HG03565 (cell line): ENCODE results near the gene MRS2.

Source experiments
- ATAC-seq: cut with Tn5 transposase; IDR thresholded peaks from one replicate; pipeline ENCODE4 v1.9.1; 2021; ENCODE audit warnings: mild to moderate bottlenecking, moderate library complexity; ENCODE audit not compliant: unreplicated experiment

Gene MRS2

GRCh38 chr6:24426729-24427446, 24.2 kb downstream of the MRS2 start:
- ATAC-seq, result no peak

GRCh38 chr6:24428615-24429014, 25.9 kb downstream of the MRS2 start:
- ATAC-seq, result no peak

- ATAC-seq, result no peak
Observed at GRCh38 chr6:24429146-24429545, 26.4 kb downstream of the MRS2 start.

GRCh38 chr6:24430086-24430485, 27.4 kb downstream of the MRS2 start:
- ATAC-seq, result no peak

GRCh38 chr6:24431045-24431451, 28.3 kb downstream of the MRS2 start:
- ATAC-seq, result no peak

- ATAC-seq, result no peak
Observed at GRCh38 chr6:24432611-24433010, 29.9 kb downstream of the MRS2 start.

- ATAC-seq, result no peak
Observed at GRCh38 chr6:24436979-24437378, 34.2 kb downstream of the MRS2 start.

GRCh38 chr6:24439858-24440539, 37.3 kb downstream of the MRS2 start:
- ATAC-seq, result no peak

GRCh38 chr6:24440897-24441598, 38.3 kb downstream of the MRS2 start:
- no peak for ATAC-seq

- no peak for ATAC-seq
Observed at GRCh38 chr6:24441599-24441904, 38.8 kb downstream of the MRS2 start.

- ATAC-seq, result no peak
Observed at GRCh38 chr6:24444588-24444987, 41.9 kb downstream of the MRS2 start.

GRCh38 chr6:24445704-24446103, 43.0 kb downstream of the MRS2 start:
- no peak for ATAC-seq

GRCh38 chr6:24446670-24447069, 43.9 kb downstream of the MRS2 start:
- no peak for ATAC-seq

- no peak for ATAC-seq
Observed at GRCh38 chr6:24448396-24448795, 45.7 kb downstream of the MRS2 start.

GRCh38 chr6:24448828-24449525, 46.2 kb downstream of the MRS2 start:
- no peak for ATAC-seq

- no peak for ATAC-seq
Observed at GRCh38 chr6:24451581-24452388, 49.0 kb downstream of the MRS2 start.

GRCh38 chr6:24453921-24454320, 51.2 kb downstream of the MRS2 start:
- no peak for ATAC-seq

GRCh38 chr6:24454452-24454851, 51.7 kb downstream of the MRS2 start:
- ATAC-seq, result no peak

GRCh38 chr6:24455061-24455460, 52.3 kb downstream of the MRS2 start:
- ATAC-seq, result no peak

GRCh38 chr6:24458134-24458533, 55.4 kb downstream of the MRS2 start:
- no peak for ATAC-seq

GRCh38 chr6:24458941-24459340, 56.2 kb downstream of the MRS2 start:
- ATAC-seq, result no peak
